ENCODE results near the gene CAPN9. TPM values are rescaled to one million over a fixed set of nuclear protein-coding genes. Genes with fewer than 3 reads are reported as not detected.
A peak's percentile ranks its signal among the peaks of the same experiment; 100 is the strongest.

The CAPN9 gene
- total and polyA plus RNA-seq, 7 donors = 0.55 to 83.2 (median 30.6) TPM; not detected in 3

DNA sequence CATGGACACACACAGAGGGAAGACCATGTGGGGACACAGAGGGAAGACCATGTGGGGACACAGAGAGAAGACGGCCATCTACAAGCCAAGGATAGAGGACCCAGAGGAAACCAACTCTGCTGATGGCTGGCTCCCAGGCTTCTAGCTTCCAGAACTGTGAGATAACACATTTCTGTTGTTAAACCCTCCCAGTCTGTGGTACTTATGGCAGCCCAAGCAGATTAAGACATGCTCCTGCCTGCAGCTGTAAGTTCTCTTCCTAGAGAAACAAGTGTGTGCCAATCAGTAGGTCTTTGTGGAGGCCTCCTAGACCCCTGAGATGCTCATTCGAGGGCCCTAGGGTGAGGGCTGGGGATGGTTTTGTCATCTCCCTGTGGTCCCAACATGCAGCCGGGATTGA, 35.9 kb upstream of the CAPN9 start:
- Histone ChIP-seq H3K9me3 (no peaks in the 10 kb centered on the region), H3K27ac (no peak overlapping the region), H3K27me3 (no peaks in the 10 kb centered on the region), H3K36me3 (no peaks in the 10 kb centered on the region), H3K4me3 (no peak overlapping the region), H3K4me1 (peaks cover 0 to 15% (median 13%) of the 10 kb centered on the region in 4 donors)
- 92 to 93% methylated on average over 3 of the region's 3 CpGs for WGBS, 2 donors
- DNase-seq = no peak
- TF ChIP-seq CTCF (IDR thresholded peaks at IDR 0.05) = no peak
- no peak for TF ChIP-seq EP300 (IDR thresholded peaks at IDR 0.05)
- TF ChIP-seq POLR2A (IDR thresholded peaks at IDR 0.05) = no peak
- TF ChIP-seq POLR2AphosphoS5 (IDR thresholded peaks at IDR 0.05) = no peak
- intact Hi-C loops (cut with DNase I) = no loop called here

GRCh38 chr1:230712470-230712942, 34.7 kb upstream of the CAPN9 start:
- WGBS, 2 donors = 95 to 96% methylated on average over 17 of the region's 17 CpGs
- Histone ChIP-seq H3K4me1 (peaks cover 0 to 15% (median 13%) of the 10 kb centered on the region in 4 donors), H3K4me3 (no peak overlapping the region), H3K27me3 (no peaks in the 10 kb centered on the region), H3K27ac (no peak overlapping the region), H3K36me3 (no peaks in the 10 kb centered on the region), H3K9me3 (no peaks in the 10 kb centered on the region)
- TF ChIP-seq EP300 (IDR thresholded peaks at IDR 0.05) (no peak), CTCF (IDR thresholded peaks at IDR 0.05) (no peak), POLR2A (IDR thresholded peaks at IDR 0.05) (no peak), POLR2AphosphoS5 (IDR thresholded peaks at IDR 0.05) (no peak)
- intact Hi-C loops (cut with DNase I) = no loop called here
- no peak for DNase-seq

GRCh38 chr1:230713138-230713537, 34.0 kb upstream of the CAPN9 start:
- WGBS, 2 donors = 84 to 85% methylated on average over 7 of the region's 7 CpGs
- Histone ChIP-seq H3K27ac (no peak overlapping the region), H3K27me3 (no peaks in the 10 kb centered on the region), H3K4me1 (peaks cover 0 to 15% (median 13%) of the 10 kb centered on the region in 4 donors), H3K36me3 (no peaks in the 10 kb centered on the region), H3K4me3 (no peak overlapping the region), H3K9me3 (no peaks in the 10 kb centered on the region)
- intact Hi-C loops (cut with DNase I) = no loop called here
- TF ChIP-seq POLR2AphosphoS5 (IDR thresholded peaks at IDR 0.05) (no peak), POLR2A (IDR thresholded peaks at IDR 0.05) (no peak), CTCF (IDR thresholded peaks at IDR 0.05) (no peak), EP300 (IDR thresholded peaks at IDR 0.05) (no peak)
- no peak for DNase-seq

- Histone ChIP-seq H3K9me3 (no peaks in the 10 kb centered on the region), H3K27ac (no peak overlapping the region), H3K4me3 (peak overlapping the region in 2 of 4 donors; percentile 5 to 30), H3K36me3 (no peaks in the 10 kb centered on the region), H3K27me3 (no peaks in the 10 kb centered on the region), H3K4me1 (peaks cover 0 to 15% (median 13%) of the 10 kb centered on the region in 4 donors)
- DNase-seq = no peak
- TF ChIP-seq CTCF (IDR thresholded peaks at IDR 0.05) = no peak
- TF ChIP-seq EP300 (IDR thresholded peaks at IDR 0.05) = no peak
- no peak for TF ChIP-seq POLR2A (IDR thresholded peaks at IDR 0.05)
- no peak for TF ChIP-seq POLR2AphosphoS5 (IDR thresholded peaks at IDR 0.05)
- intact Hi-C loops (cut with DNase I) = no loop called here
- 84 to 89% methylated on average over 8 of the region's 8 CpGs for WGBS, 2 donors
These were observed 33.7 kb upstream of the CAPN9 start for GRCh38 chr1:230713547-230713914.
